Kidney epithelial cell (primary cell): ENCODE data around the gene GRIK4. TPM values are rescaled to one million over a fixed set of nuclear protein-coding genes. Genes with fewer than 3 reads are reported as not detected.

Experiments used
- DNase-seq: peaks from one replicate; pipeline ENCODE4 v3.0.0-alpha.2; 2010; ENCODE audit warnings: low read depth
- H3K27me3 ChIP-seq: 2 replicates; pipeline ENCODE4 v1.6.0; 2011; ENCODE audit warnings: low read length; ENCODE audit not compliant: control insufficient read depth, insufficient read depth
- H3K36me3 ChIP-seq: 2 replicates; pipeline ENCODE4 v1.5.1; 2011; ENCODE audit warnings: low read length; ENCODE audit not compliant: control insufficient read depth, insufficient read depth
- H3K4me3 ChIP-seq: 2 replicates; pipeline ENCODE4 v1.5.1; 2011; ENCODE audit warnings: low read depth, mild to moderate bottlenecking, control low read depth, low read length
- total RNA-seq: library from RNA; depleted of rRNA; stranded (reverse); fragments of >200 nt; gene quantifications from 2 replicates; pipeline ENCODE4 v1.2.3, GENCODE V29; 2015
- TF ChIP-seq, protein P1 (sequence below): IDR thresholded peaks from 2 replicates; pipeline ENCODE4 v1.5.1; 2011; ENCODE audit warnings: mild to moderate bottlenecking, moderate library complexity, low read length, control low read depth, inconsistent platforms; ENCODE audit not compliant: insufficient read depth, poor library complexity, severe bottlenecking

Gene GRIK4
- total RNA-seq, 1 donor from 2014 or later = 0.17 TPM

DNA sequence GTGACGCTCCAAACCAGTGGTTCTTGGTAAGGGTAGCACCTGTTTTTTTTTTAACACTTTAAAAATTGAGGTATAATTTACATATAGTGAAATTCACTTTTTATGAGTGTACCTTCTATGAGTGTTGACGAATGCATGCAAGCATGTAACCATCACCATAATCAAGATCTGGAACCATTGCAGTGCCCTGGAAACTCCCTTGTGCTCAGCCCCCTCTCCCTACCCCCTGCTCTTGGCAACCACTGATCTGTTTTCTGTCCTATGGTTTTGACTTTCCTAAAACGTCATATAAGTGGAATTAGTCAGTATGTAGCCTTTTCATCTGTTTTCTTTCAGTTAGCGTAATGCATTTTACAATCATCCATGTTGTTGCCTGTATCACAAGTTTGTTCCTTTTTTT, 212.2 kb downstream of the GRIK4 start:
- H3K36me3 ChIP-seq = no peaks in the 10 kb centered on the region
- DNase-seq = no peak
- H3K27me3 ChIP-seq = no peaks in the 10 kb centered on the region
- TF ChIP-seq, protein P1, sequence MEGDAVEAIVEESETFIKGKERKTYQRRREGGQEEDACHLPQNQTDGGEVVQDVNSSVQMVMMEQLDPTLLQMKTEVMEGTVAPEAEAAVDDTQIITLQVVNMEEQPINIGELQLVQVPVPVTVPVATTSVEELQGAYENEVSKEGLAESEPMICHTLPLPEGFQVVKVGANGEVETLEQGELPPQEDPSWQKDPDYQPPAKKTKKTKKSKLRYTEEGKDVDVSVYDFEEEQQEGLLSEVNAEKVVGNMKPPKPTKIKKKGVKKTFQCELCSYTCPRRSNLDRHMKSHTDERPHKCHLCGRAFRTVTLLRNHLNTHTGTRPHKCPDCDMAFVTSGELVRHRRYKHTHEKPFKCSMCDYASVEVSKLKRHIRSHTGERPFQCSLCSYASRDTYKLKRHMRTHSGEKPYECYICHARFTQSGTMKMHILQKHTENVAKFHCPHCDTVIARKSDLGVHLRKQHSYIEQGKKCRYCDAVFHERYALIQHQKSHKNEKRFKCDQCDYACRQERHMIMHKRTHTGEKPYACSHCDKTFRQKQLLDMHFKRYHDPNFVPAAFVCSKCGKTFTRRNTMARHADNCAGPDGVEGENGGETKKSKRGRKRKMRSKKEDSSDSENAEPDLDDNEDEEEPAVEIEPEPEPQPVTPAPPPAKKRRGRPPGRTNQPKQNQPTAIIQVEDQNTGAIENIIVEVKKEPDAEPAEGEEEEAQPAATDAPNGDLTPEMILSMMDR = no peak
- no peak overlapping the region for H3K4me3 ChIP-seq

DNA sequence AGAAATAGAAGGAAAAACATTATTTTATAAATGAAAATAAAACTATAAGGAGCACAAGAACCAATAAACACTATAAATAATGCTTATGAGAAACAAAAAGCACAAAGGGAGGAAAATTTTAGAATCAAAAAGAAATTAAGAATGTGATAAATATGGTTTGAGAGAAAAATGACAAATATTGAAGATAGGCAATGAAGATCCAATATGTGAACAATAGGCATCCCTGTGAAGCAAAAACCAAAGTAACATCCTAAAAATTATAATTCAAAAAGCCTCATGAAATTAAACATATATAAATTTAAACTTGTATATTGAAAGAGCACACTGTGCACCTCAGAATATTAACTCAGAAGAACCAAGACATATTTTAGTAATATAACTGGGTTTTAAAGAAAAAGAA, 216.2 kb downstream of the GRIK4 start:
- TF ChIP-seq, protein P1 = no peak
- H3K27me3 ChIP-seq = no peaks in the 10 kb centered on the region
- DNase-seq = no peak
- no peak overlapping the region for H3K4me3 ChIP-seq
- H3K36me3 ChIP-seq = no peaks in the 10 kb centered on the region

DNA sequence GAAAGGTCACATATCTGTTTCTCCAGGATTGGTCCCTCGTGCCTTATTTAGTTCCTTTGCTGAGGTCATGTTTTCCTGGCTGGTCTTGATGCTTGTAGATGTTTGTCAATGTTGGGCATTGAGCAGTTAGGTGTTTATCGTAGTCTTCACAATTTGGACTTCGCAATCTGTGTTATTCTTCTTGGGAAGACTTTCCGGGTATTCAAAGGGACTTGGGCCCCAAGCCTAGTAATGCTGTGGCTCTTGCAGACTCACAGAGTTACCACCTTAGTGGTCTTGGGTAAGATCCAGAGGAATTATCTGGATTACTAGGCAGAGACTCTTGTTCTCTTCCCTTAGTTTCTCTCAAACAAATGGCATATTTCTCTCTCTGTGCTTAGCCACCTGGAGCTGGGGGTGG, 223.5 kb downstream of the GRIK4 start:
- Histone ChIP-seq H3K4me3 (no peak overlapping the region), H3K27me3 (no peaks in the 10 kb centered on the region), H3K36me3 (no peaks in the 10 kb centered on the region)
- TF ChIP-seq, protein P1 = no peak
- no peak for DNase-seq

DNA sequence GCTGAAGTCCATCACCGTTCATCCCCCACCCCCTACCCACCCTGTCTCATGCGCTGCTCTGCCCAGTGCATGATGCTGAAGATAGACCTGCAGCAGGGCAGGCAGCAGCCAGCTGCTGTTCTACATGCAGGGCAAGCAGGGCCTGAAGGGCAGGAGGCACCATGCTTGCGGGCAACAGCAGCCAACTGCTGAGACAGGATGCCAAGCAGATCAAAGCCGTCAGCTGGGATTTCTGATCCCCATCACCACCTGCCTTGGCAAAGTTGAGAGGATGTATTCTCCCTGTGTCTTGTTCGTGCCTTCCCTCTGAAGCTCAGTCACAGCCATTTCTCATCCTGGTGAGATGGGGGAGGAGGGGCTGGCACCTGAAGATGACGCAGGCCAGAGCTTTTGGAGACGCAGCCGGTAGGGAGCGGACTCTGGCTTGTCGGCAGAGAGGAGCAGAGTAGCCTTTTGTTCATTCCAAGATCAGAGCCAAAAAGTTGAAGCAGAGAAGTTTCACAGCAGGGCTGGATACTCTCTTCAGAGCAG, 227.0 kb downstream of the GRIK4 start:
- TF ChIP-seq, protein P1 = no peak
- no peaks in the 10 kb centered on the region for H3K36me3 ChIP-seq
- H3K27me3 ChIP-seq = no peaks in the 10 kb centered on the region
- DNase-seq = no peak
- no peak overlapping the region for H3K4me3 ChIP-seq

DNA sequence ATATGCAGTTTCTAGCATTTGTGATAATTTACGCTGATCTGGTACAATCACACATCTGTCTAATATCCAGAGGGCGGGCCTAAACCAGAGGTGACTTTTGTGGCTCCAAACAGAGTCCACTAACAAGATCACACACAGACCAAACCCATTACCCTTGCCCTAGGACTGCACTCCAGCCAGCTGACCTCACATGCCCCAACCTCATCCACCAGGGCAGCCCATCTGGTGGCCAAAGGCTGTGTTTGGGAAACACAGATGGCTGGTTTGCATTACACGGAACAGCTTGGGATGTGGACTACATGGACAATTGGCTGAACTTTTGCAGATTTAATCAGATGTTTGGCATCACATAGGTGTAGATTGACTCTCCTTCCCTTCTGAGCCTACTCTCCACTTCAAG, 228.2 kb downstream of the GRIK4 start:
- TF ChIP-seq, protein P1 = no peak

DNA sequence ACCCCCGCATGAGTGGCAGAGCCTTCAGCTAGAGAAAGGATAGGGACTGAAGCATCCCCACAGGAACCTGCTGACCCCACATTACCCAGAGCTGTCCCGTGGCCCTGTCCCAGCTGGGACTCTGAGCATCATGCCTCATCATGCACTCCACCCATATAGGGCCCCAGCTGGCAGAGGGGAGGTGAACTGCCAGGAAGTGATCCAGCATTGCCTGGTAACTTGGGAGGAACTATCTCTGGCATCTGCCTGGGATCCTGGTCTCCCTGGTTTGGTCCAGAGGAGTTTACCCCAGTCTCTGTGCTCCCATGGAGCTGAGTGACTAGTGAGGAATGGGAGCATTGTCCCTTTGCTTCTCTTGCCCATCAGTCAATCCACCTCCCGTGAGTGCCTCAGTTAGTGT, 228.8 kb downstream of the GRIK4 start:
- no peak for DNase-seq
- no peak overlapping the region for H3K4me3 ChIP-seq
- H3K27me3 ChIP-seq = no peaks in the 10 kb centered on the region
- H3K36me3 ChIP-seq = no peaks in the 10 kb centered on the region
- TF ChIP-seq, protein P1 = no peak

More for the DNA sequence above, 228.2 kb downstream of the GRIK4 start:
- Histone ChIP-seq H3K4me3 (no peak overlapping the region), H3K27me3 (no peaks in the 10 kb centered on the region), H3K36me3 (no peaks in the 10 kb centered on the region)
- DNase-seq = no peak
